Suprapubic skin (tissue), 4 donors: ENCODE data around the gene MYORG. TPM values are rescaled to one million over a fixed set of nuclear protein-coding genes. Genes with fewer than 3 reads are reported as not detected.
"Not testable (repeated sequence)": the region's sequence is repeated elsewhere in the genome, so short reads cannot be mapped to it uniquely, and the experiment has no call there.

Source experiments
- DNase-seq, 2 donors: peaks; one replicate each; pipeline ENCODE4 v3.0.0-alpha.2; 2019; ENCODE audit warnings: low spot score in 2 of 2
- H3K27ac ChIP-seq: fragments of 200-600 bp; sonication (generic); one replicate; pipeline ENCODE4 v1.5.1; 2019
- H3K27me3 ChIP-seq: fragments of 200-600 bp; sonication (generic); one replicate; pipeline ENCODE4 v1.5.1; 2019
- H3K36me3 ChIP-seq: fragments of 200-600 bp; sonication (generic); one replicate; pipeline ENCODE4 v1.5.1; 2019
- H3K4me1 ChIP-seq: fragments of 200-600 bp; sonication (generic); one replicate; pipeline ENCODE4 v1.5.1; 2019
- H3K4me3 ChIP-seq: fragments of 200-600 bp; sonication (generic); one replicate; pipeline ENCODE4 v1.5.1; 2019; ENCODE audit warnings: mild to moderate bottlenecking
- H3K9me3 ChIP-seq: fragments of 200-600 bp; sonication (generic); one replicate; pipeline ENCODE4 v1.5.1; 2019
- CTCF ChIP-seq, 2 donors: fragments of 200-600 bp in 1 of 2; fragments of 450-650 bp in 1 of 2; sonication (generic) in 1 of 2; IDR thresholded peaks; one replicate each; pipeline ENCODE4 v1.5.1; 2016 to 2019; ENCODE audit warnings: antibody characterized with exemption in 2 of 2, mild to moderate bottlenecking in 1 of 2, moderate library complexity in 1 of 2
- EP300 ChIP-seq: sonication (generic); formaldehyde crosslinking; IDR thresholded peaks from one replicate; pipeline ENCODE4 v1.6.1; 2017; ENCODE audit warnings: antibody characterized with exemption
- POLR2A ChIP-seq, 2 donors: fragments of 450-650 bp; IDR thresholded peaks; one replicate each; pipeline ENCODE4 v1.6.1; 2017; ENCODE audit warnings: antibody characterized with exemption in 2 of 2, mild to moderate bottlenecking in 2 of 2, moderate library complexity in 2 of 2
- POLR2AphosphoS5 ChIP-seq, 3 donors: sonication (generic); formaldehyde crosslinking; IDR thresholded peaks; one replicate each; pipeline ENCODE4 v1.6.1; 2017; ENCODE audit warnings: antibody characterized with exemption in 3 of 3
- WGBS: methylation state at CpG from one replicate; pipeline ENCODE4 v1.1.5; 2018; 5-methylcytosine and 5-hydroxymethylcytosine counted together
- total RNA-seq, 4 donors: library from RNA; depleted of rRNA; stranded (reverse); fragments of >200 nt; gene quantifications; one replicate each; pipeline ENCODE4 v1.1.0, GENCODE V29; 2016

The MYORG gene
- total RNA-seq, 4 donors from 2014 or later: 5.7 to 8.8 (median 7.3) TPM

GRCh38 chr9:34370970-34371880 is 5.5 kb downstream of the MYORG start:
- H3K36me3 ChIP-seq: no peaks in the 10 kb centered on the region
- 63% methylated on average over 29 of the region's 105 CpGs for WGBS
- H3K4me3 ChIP-seq: peak overlapping the region; percentile 43
- no peaks in the 10 kb centered on the region for H3K9me3 ChIP-seq
- no peak overlapping the region for H3K27ac ChIP-seq
- peaks cover 32% of the 10 kb centered on the region for H3K4me1 ChIP-seq
- peaks cover 4% of the 10 kb centered on the region for H3K27me3 ChIP-seq
- no peak for TF ChIP-seq POLR2AphosphoS5 (IDR thresholded peaks at IDR 0.05)
- TF ChIP-seq CTCF (IDR thresholded peaks at IDR 0.05): peak in 1 of 2 donors; percentile 7
- no peak for TF ChIP-seq POLR2A (IDR thresholded peaks at IDR 0.05)
- no peak for TF ChIP-seq EP300
- DNase-seq: no peak

- TF ChIP-seq POLR2A (IDR thresholded peaks at IDR 0.05) (no peak), EP300 (no peak), POLR2AphosphoS5 (IDR thresholded peaks at IDR 0.05) (no peak), CTCF (IDR thresholded peaks at IDR 0.05) (no peak)
- peaks cover 26% of the 10 kb centered on the region for H3K4me1 ChIP-seq
- no peak overlapping the region for H3K27ac ChIP-seq
- H3K9me3 ChIP-seq: no peaks in the 10 kb centered on the region
- DNase-seq: no peak
- WGBS: 63% methylated on average over 23 of the region's 23 CpGs
- no peaks in the 10 kb centered on the region for H3K36me3 ChIP-seq
- H3K27me3 ChIP-seq: peaks cover 4% of the 10 kb centered on the region
- H3K4me3 ChIP-seq: peak overlapping the region; percentile 43
These were observed 6.2 kb downstream of the MYORG start for GRCh38 chr9:34370335-34370969.

GRCh38 chr9:34369636-34370035 is 7.1 kb downstream of the MYORG start:
- H3K27ac ChIP-seq: no peak overlapping the region
- TF ChIP-seq POLR2A (IDR thresholded peaks at IDR 0.05) (no peak), POLR2AphosphoS5 (IDR thresholded peaks at IDR 0.05) (no peak), CTCF (IDR thresholded peaks at IDR 0.05) (no peak), EP300 (no peak)
- DNase-seq: no peak
- H3K4me3 ChIP-seq: no peak overlapping the region
- peaks cover 4% of the 10 kb centered on the region for H3K27me3 ChIP-seq
- H3K9me3 ChIP-seq: no peaks in the 10 kb centered on the region
- 86% methylated on average over 4 of the region's 4 CpGs for WGBS
- H3K4me1 ChIP-seq: peaks cover 20% of the 10 kb centered on the region
- no peaks in the 10 kb centered on the region for H3K36me3 ChIP-seq

- H3K4me1 ChIP-seq: peaks cover 20% of the 10 kb centered on the region
- H3K27me3 ChIP-seq, H3K4me3 ChIP-seq, H3K9me3 ChIP-seq, H3K36me3 ChIP-seq, H3K27ac ChIP-seq, DNase-seq: not testable (repeated sequence)
- WGBS: 96% methylated on average over 5 of the region's 5 CpGs
These were observed 7.9 kb downstream of the MYORG start for GRCh38 chr9:34368796-34369195.

- H3K36me3 ChIP-seq, H3K27ac ChIP-seq, H3K4me3 ChIP-seq, H3K27me3 ChIP-seq, DNase-seq, H3K9me3 ChIP-seq: not testable (repeated sequence)
- 96% methylated on average over 2 of the region's 3 CpGs for WGBS
- H3K4me1 ChIP-seq: peaks cover 20% of the 10 kb centered on the region
These were observed 8.8 kb downstream of the MYORG start for GRCh38 chr9:34367751-34368410.

- Histone ChIP-seq H3K27me3 (no peaks in the 10 kb centered on the region), H3K27ac (no peak overlapping the region), H3K36me3 (no peaks in the 10 kb centered on the region), H3K4me1 (peaks cover 13% of the 10 kb centered on the region), H3K9me3 (no peaks in the 10 kb centered on the region), H3K4me3 (no peak overlapping the region)
- DNase-seq: no peak
- TF ChIP-seq EP300 (no peak), CTCF (IDR thresholded peaks at IDR 0.05) (no peak), POLR2A (IDR thresholded peaks at IDR 0.05) (no peak), POLR2AphosphoS5 (IDR thresholded peaks at IDR 0.05) (no peak)
- 95% methylated on average over 2 of the region's 2 CpGs for WGBS
These were observed 10.3 kb downstream of the MYORG start for GRCh38 chr9:34366365-34366764.
